Ectodermal cell (in vitro differentiated cells): ENCODE results near the gene HS3ST5.

Experiments
- H3K27ac ChIP-seq: 2 replicates; pipeline ENCODE4 v1.7.0; 2013; ENCODE audit warnings: mild to moderate bottlenecking, low read depth, low read length; ENCODE audit not compliant: insufficient read depth, poor library complexity, severe bottlenecking
- H3K27me3 ChIP-seq: 2 replicates; pipeline ENCODE4 v1.7.0; 2013; ENCODE audit warnings: mild to moderate bottlenecking, low read length; ENCODE audit not compliant: insufficient read depth, control insufficient read depth, poor library complexity, severe bottlenecking
- H3K36me3 ChIP-seq: one replicate; pipeline ENCODE4 v1.7.0; 2013; ENCODE audit warnings: low read length; ENCODE audit not compliant: control insufficient read depth, insufficient read depth
- H3K4me1 ChIP-seq: one replicate; pipeline ENCODE4 v1.7.0; 2013; ENCODE audit warnings: low read length; ENCODE audit not compliant: control insufficient read depth, insufficient read depth
- H3K4me3 ChIP-seq: 2 replicates; pipeline ENCODE4 v1.7.0; 2013; ENCODE audit warnings: low read depth, low read length, control low read depth; ENCODE audit not compliant: insufficient read depth
- H3K9me3 ChIP-seq: 2 replicates; pipeline ENCODE4 v1.7.0; 2013; ENCODE audit warnings: mild to moderate bottlenecking, low read length, moderate library complexity; ENCODE audit not compliant: control insufficient read depth
- WGBS, 2 experiments: methylation state at CpG; one replicate each; pipeline ENCODE4 v1.1.7; 2013; ENCODE audit warnings: missing lambda C conversion rate in 2 of 2; 5-methylcytosine and 5-hydroxymethylcytosine counted together

HS3ST5 gene

DNA sequence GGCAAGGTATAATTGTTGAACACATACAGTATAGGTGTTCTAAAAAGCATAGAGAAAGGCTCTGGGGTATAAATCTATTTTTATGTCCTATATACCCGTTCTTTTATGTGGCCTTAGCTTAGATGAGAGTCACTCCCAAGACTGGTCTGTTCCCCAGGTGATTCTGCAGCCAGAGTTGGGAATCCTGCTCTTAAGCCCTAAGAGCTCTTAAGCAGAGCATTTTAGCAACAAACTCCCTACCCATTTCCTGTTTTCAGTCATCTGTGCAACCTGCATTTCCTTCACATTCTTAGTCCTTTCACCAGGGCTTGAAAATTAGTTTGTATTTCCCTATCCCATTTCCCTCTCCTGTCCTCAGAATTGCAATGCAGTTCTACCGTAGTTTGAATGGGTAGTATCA, 166.1 kb downstream of the HS3ST5 start:
- H3K36me3 ChIP-seq = no peaks in the 10 kb centered on the region
- peaks cover 3% of the 10 kb centered on the region for H3K4me1 ChIP-seq
- no peak overlapping the region for H3K4me3 ChIP-seq
- H3K27ac ChIP-seq = no peak overlapping the region
- WGBS, 2 experiments = 82 to 88% methylated on average over 2 of the region's 2 CpGs
- no peaks in the 10 kb centered on the region for H3K27me3 ChIP-seq
- no peaks in the 10 kb centered on the region for H3K9me3 ChIP-seq

GRCh38 chr6:114172576-114173260, 170.1 kb downstream of the HS3ST5 start:
- Histone ChIP-seq H3K4me1 (peaks cover 8% of the 10 kb centered on the region), H3K27ac (no peak overlapping the region), H3K9me3 (no peaks in the 10 kb centered on the region), H3K4me3 (no peak overlapping the region), H3K27me3 (no peaks in the 10 kb centered on the region), H3K36me3 (no peaks in the 10 kb centered on the region)
- WGBS, 2 experiments = 86% methylated on average over 1 of the region's 1 CpG; no CpG with 5 or more reads in 1 of the 2 experiments

GRCh38 chr6:114171473-114171872, 171.3 kb downstream of the HS3ST5 start:
- Histone ChIP-seq H3K9me3 (no peaks in the 10 kb centered on the region), H3K27ac (no peak overlapping the region), H3K27me3 (no peaks in the 10 kb centered on the region), H3K36me3 (no peaks in the 10 kb centered on the region), H3K4me3 (no peak overlapping the region), H3K4me1 (peaks cover 8% of the 10 kb centered on the region)
- WGBS, 2 experiments = 89 to 98% methylated on average over 4 of the region's 4 CpGs

DNA sequence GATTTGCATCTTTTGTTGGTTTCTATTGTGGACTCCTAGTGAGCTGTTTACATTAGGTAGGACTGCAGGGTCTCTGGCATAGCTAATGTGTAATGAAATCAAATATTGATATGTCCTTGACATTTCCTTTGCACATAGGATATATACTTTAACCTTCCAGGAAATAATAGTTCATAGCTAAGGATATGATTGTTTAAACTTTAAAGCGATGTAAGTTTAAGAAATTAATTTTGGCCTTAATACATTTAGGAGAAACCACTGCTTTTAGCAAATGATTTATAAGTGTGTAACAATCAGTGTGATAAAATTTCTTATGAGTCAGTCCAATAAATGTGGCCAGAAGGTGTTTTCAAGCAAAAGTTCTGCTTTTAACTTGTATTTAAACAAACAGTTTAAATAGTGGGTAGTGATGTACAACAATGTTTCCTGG, 171.8 kb downstream of the HS3ST5 start:
- Histone ChIP-seq H3K27ac (no peak overlapping the region), H3K4me3 (no peak overlapping the region), H3K9me3 (no peaks in the 10 kb centered on the region), H3K36me3 (no peaks in the 10 kb centered on the region), H3K4me1 (peaks cover 6% of the 10 kb centered on the region), H3K27me3 (no peaks in the 10 kb centered on the region)
- 94 to 100% methylated on average over 1 of the region's 1 CpG for WGBS, 2 experiments

GRCh38 chr6:114170372-114170771, 172.5 kb downstream of the HS3ST5 start:
- 87% methylated on average over 2 to 3 of the region's 3 CpGs for WGBS, 2 experiments

DNA sequence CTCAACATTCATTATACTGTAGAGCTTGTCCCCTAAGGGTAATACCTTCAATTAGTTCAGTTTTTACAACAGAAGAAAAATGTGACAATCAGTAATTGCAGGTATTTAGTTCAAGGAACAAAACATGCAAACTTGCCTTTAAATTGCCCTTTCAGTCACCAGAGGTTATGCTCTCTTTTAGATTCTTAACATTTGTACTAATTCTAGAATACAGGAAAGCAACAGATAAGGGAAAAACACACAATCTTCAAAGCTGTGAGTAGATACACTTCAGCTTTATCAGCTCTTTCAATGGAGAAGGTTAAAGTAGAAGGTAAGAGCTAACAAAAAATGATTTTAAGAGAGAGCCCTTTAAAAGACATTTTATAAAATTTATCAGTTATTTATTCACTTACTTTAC, 173.1 kb downstream of the HS3ST5 start:
- no peaks in the 10 kb centered on the region for H3K9me3 ChIP-seq
- no peak overlapping the region for H3K4me3 ChIP-seq
- H3K27ac ChIP-seq = no peak overlapping the region
- H3K4me1 ChIP-seq = peaks cover 4% of the 10 kb centered on the region
- no peaks in the 10 kb centered on the region for H3K27me3 ChIP-seq
- no peaks in the 10 kb centered on the region for H3K36me3 ChIP-seq

More at GRCh38 chr6:114170372-114170771, 172.5 kb downstream of the HS3ST5 start:
- Histone ChIP-seq H3K36me3 (no peaks in the 10 kb centered on the region), H3K27me3 (no peaks in the 10 kb centered on the region), H3K4me3 (no peak overlapping the region), H3K27ac (no peak overlapping the region), H3K9me3 (no peaks in the 10 kb centered on the region), H3K4me1 (peaks cover 4% of the 10 kb centered on the region)

- Histone ChIP-seq H3K27ac (no peak overlapping the region), H3K4me1 (peaks cover 4% of the 10 kb centered on the region), H3K4me3 (no peak overlapping the region), H3K9me3 (no peaks in the 10 kb centered on the region), H3K27me3 (no peaks in the 10 kb centered on the region), H3K36me3 (no peaks in the 10 kb centered on the region)
- WGBS, 2 experiments = 89 to 90% methylated on average over 12 to 13 of the region's 13 CpGs
These were observed 174.9 kb downstream of the HS3ST5 start for GRCh38 chr6:114167583-114168576.

DNA sequence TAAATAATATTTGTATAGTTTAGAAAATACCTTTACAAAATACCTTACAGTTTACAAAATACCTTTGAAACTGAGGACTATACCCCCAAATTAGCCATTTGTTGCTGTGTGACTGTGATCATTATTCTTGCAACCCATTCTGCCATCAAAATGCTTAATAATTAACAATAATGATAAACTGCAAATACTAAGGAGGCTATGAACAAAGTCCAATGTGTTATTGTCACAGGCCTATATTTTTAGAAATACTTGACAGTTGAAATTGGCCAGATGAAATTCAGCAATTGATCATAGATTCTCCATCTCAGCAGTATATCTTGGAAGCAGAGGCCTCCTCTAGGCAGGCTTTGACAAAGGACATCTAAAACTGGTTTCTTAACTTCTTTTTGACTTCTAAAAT, 178.6 kb downstream of the HS3ST5 start:
- peaks cover 4% of the 10 kb centered on the region for H3K4me1 ChIP-seq
- H3K27me3 ChIP-seq = no peaks in the 10 kb centered on the region
- H3K9me3 ChIP-seq = no peaks in the 10 kb centered on the region
- no peak overlapping the region for H3K27ac ChIP-seq
- H3K36me3 ChIP-seq = no peaks in the 10 kb centered on the region
- no peak overlapping the region for H3K4me3 ChIP-seq

DNA sequence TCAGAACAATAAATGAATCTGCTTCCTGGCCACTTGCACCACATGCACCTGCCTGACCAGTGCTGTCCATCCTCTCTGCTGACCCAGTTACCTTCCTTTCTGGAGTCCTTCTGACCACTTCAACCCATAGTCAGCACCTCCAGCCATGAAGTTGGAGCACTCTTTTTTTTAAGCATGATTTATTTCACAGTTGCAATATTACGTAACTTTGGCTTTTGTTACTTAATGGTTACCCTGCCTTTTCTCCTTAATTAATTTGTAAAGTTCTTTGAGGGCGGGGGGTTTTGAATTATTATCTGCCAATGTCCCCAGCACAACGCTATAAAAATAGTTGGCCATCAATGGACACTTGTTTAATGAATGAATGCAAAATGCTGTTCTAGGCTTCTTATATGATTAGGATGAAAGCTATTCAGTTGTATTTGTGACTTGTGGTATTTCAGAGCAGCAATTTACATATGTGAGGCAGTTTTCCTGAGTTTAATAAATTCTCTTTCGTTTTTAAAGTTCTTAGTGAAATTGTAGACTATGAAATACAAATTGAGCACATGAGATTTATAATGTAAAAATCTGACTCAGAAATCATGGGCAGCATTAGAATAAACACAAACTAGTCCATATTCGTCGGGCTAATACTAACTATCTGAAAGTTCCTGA, 180.0 kb downstream of the HS3ST5 start:
- Histone ChIP-seq H3K4me3 (no peak overlapping the region), H3K9me3 (no peaks in the 10 kb centered on the region), H3K27ac (no peak overlapping the region), H3K27me3 (no peaks in the 10 kb centered on the region), H3K36me3 (no peaks in the 10 kb centered on the region), H3K4me1 (no peaks in the 10 kb centered on the region)
- WGBS, 2 experiments = 92 to 97% methylated on average over 5 to 6 of the region's 6 CpGs

- WGBS, 2 experiments = 95 to 96% methylated on average over 4 of the region's 4 CpGs
- H3K36me3 ChIP-seq = no peaks in the 10 kb centered on the region
- no peak overlapping the region for H3K27ac ChIP-seq
- no peaks in the 10 kb centered on the region for H3K4me1 ChIP-seq
- no peaks in the 10 kb centered on the region for H3K27me3 ChIP-seq
- no peak overlapping the region for H3K4me3 ChIP-seq
- no peaks in the 10 kb centered on the region for H3K9me3 ChIP-seq
These were observed 181.9 kb downstream of the HS3ST5 start for GRCh38 chr6:114160881-114161280.
